NCI-H524 (cell line): ENCODE results near the gene CDH4.

Experiments
- DNase-seq, 2 experiments: peaks; one replicate each; lab custom pipeline; 2025; lab: John Stamatoyannopoulos, UW

The CDH4 gene

DNA sequence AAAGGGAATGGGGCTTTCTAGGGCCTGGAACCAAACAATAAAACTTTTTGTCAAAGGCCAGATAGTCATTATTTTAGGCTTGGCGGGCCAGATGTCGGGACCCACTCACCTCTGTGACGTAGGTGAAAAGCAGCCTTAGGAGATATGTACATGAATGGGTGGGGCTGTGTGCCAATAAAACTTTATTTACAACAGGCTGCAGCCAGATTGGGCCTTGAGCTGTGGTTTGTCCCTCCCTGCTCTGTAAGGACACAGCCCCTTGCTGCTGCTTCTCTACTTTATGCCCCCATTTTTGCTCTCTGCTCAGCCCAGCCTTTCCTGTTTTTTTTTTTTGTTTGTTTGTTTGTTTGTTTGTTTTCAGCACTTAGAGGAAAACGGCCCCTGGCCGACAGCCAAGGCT lies 32.7 kb downstream of the CDH4 start:
- DNase-seq = no peak

DNA sequence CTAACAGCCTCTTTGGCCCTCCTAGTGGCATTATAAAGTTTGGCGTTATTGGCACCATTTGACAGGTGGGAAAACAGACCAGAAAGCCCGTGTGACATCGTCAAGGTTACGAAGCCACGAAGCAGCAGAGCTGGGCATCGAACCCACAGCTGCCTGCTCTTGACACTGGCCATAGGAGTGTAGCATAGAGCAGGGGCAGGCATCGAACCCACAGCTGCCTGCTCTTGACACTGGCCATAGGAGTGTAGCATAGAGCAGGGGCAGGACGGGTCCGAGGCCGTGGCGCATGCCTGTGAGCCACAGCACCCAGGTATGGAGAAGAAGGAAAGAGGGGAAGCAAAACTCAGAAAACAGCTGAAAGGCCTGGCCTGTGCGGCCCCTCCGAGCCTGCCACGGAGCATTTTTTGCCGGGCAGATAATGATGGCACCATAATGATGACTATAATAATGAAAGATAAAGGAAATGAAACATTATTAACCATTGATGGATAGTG lies 33.1 kb downstream of the CDH4 start:
- DNase-seq = no peak

GRCh38 chr20:61285691-61286090 lies 33.6 kb downstream of the CDH4 start:
- DNase-seq = no peak

- no peak for DNase-seq
Measured at GRCh38 chr20:61287583-61288275, 35.7 kb downstream of the CDH4 start.

DNA sequence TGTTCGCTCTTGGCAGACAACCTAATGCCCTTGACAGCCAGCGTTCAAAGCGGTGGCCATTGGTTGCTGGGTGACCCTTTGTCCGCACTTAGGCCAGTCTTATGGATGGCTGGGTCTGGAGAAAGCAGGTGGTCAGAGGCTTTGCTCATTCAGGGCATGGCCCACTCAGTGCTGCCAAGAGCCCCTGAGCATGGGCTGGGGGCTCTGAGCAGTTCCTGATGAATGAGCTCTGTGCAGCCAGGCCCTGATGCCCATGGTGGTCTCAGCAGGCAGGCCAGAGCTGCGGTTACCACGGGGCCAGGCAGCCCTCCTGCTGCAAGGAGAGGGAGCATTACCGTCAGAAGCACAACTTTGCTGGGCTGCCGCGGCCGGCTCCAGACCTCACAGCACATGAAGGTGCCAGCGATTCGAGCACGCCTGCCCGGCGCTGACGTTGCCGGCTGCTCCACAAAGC lies 36.3 kb downstream of the CDH4 start:
- no peak for DNase-seq

DNA sequence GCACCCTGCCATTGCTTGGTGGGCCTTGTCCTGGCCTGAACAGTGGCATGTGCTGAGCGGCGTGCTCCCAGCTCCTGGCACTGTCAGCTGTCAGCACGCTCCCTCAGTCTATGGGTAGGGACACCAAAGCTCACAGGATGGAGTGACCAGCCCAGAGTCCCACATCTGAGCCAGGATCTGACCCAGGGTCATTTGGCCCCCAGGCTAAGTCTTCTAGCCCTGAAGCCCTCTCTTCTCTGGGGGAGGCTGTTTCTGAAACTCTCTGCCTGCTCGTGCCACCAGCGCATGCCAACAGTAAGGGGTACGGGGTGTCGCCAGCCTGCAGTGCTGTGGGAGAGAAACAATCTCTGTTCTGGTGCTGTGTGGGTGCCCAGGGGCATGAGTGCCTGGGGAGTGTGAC lies 37.1 kb downstream of the CDH4 start:
- DNase-seq = no peak

DNA sequence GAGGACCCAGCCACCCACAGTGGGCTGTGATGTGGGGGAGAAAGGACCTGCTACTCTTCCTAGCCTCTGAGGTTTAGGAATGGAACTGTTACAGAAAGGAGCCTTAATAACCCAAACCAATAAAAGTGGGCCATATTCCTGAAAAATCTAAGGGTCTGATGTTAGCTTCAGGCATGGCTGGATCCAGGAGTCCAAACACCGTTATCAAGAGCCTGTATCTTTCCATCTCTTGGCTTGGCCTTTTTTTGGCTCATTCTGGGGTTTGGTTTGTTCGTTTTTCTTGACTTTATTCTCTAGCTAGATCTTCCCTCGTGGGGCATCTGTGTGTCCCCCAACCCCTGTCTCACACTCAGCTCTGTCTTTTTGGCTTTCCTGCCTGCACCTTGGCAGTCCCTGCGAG lies 38.7 kb downstream of the CDH4 start:
- no peak for DNase-seq

DNA sequence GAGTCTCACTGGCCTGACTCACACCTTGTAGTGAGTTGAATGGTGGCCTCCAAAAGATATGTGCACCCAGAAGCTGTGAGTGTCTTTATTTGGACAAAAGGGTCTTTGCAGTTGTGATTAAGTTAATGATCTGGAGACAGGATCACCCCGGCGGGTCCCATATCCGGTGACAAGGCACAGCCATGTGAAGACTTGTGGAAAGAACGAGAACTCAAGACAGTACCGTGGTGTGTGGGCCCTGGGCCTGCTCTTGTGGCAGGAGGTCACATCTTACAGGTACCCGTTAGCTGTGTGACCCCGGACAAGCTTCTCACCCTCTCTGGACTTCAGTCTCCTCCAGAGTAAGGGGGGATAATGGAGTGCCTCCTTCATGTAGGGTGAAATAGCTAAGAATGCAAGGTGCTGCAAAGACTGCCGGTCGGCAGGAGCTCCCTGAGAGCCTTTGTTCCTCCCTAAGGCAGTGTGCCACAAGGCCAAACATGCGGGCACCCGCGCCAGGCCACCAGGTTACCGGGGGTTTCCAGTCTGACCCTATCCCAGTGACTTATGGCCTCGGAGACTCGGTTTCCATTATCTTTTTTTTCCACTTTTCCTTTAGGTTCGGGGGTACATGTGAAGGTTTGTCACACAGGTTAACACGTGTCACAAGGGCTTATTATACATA lies 39.2 kb downstream of the CDH4 start:
- no peak for DNase-seq

- DNase-seq = no peak
Measured at GRCh38 chr20:61292391-61292790, 40.3 kb downstream of the CDH4 start.

- DNase-seq = no peak
Measured at GRCh38 chr20:61292821-61293612, 41.0 kb downstream of the CDH4 start.

- no peak for DNase-seq
Measured at GRCh38 chr20:61293951-61294350, 41.9 kb downstream of the CDH4 start.

DNA sequence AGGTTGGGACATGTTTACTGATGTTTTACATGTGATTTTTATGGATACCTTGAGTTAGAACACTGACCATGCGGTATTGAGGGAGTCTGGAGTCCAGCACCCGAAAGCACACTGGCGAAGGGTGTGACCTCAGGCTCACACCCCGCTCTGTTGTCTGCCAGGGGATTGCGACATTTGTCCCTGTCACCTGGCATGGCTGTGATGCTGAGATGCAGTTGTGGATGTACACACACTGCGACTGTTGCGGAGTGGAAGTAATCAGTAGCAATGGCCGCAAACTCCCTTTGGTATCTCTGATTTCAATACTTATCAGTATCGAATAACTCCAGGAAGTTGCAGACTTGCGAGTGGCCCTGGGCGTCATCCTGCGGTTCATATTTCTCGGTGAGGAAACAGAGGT lies 43.2 kb downstream of the CDH4 start:
- DNase-seq = no peak

DNA sequence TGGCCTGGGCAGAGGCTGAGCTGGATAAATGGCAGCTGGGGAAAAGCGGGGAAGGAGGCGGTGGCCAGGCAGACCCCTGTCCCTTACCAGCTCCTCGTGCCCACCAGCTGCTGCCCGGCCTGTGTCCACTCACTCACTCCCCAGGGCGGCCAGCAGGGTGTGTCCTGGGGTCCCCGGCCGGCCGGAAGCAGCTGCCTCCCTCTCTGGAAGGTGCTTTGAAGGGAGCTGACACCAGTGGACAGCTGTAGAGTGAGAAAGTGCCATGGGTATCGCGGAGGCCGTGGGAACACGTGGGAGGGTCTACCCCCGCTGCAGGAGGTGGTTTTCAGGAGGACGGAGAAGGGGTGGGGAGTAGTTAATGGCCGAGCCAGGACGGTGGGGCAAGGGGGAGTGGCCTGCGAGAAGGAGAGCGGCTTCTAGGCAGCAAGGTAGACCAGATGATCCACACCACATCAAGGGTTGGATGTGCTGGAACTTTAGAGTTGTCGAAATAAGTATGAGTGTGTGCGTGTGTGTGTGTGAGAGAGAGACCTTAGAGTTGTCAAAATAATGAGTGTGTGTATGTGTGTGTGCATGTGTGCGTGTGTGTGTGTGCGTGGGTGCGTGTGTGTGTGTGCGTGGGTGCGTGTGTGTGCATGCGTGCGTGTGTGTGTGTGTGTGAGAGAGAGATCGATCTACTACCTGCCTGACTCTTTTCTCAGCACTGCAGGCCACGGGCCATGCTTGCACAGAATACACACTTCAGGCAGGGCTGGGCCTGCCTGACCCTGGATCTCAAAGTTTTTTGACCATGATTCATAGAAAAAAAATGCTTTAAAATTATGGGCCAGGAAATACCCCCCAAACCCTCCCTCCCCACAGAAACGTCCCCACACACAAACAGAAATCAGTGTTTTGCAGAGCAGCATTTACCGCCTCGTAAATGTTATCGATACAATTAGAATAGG lies 43.9 kb downstream of the CDH4 start:
- DNase-seq = no peak

DNA sequence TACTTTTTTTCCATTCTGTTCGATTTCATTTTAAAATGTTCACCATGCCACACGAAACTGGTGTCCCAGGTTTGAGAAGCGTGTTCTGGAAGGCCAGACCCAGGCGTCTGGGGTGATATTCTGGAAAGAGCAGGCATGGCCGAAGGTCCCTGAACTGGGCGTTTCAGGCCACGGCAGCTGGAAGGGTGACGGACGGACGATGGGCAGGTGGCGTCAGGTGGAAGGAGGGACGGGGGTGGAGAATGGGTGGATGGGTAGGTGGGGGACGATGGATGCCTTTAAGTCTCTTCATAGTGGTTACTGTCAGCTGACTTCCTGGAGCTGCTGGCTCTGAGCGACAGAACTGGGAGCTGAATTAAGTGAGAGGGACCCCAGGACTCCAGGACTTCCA lies 44.6 kb downstream of the CDH4 start:
- DNase-seq = no peak

DNA sequence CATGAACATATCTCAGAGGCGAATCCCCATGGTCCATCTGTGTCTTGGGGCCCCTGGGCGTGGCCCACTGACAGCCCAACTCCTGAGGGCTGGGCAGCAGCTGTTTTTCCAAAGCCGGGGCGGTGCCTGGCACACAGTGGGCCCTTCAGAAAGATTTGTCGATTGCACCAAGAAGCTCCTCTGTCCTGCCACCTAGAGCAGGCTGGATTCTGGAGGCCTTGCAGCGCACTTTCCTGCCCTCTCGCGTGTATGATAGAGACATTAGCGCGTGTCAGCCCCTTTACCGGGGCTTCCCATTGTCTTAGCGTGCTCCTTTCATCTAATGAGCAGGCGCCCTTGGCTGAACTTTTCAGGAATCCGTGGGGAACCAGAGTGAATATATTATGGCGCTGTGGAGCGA lies 45.4 kb downstream of the CDH4 start:
- DNase-seq = no peak

DNA sequence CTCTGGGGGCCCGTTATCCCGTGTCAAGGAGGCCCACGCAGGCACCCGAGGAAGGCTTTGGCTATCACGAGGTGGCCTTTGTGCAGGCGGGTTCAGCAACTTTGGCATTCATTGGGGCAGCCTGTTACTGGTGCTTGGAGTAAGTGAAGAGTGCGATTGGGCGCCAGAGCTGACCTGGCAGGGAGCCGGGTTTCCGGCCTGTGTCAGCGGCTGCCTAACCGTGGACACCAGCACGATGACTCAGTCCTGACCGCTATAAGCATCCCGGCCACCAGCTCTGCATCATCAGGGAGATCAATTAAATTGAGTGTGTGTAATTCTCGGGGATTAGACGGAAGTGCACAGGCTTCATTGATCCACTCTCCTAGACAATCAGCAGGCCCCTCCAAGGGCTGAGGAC lies 45.9 kb downstream of the CDH4 start:
- no peak for DNase-seq

GRCh38 chr20:61298661-61299060 lies 46.6 kb downstream of the CDH4 start:
- no peak for DNase-seq

GRCh38 chr20:61299104-61299503 lies 47.0 kb downstream of the CDH4 start:
- DNase-seq = no peak

- DNase-seq = no peak
Measured at GRCh38 chr20:61299618-61300017, 47.6 kb downstream of the CDH4 start.

DNA sequence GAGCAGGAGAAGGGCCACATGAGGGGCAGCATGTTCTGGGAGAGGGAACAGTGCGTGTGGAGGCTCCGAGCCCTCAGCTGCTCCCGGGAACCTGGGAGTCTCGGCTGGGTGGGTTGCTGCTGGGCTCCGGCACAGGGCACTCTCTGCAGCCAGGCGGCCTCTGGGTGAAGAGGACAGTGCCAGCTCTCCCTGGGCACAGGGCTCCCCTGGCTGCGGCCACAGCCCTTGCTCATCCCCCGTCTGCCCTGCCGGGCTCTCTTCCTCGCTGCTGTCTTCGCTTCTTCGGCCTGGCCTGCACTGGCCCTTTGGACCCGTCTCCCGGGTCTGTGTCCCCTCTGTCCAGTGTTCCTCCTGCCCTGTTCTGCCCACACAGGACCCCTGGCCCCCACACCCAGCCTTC lies 48.2 kb downstream of the CDH4 start:
- DNase-seq = no peak

DNA sequence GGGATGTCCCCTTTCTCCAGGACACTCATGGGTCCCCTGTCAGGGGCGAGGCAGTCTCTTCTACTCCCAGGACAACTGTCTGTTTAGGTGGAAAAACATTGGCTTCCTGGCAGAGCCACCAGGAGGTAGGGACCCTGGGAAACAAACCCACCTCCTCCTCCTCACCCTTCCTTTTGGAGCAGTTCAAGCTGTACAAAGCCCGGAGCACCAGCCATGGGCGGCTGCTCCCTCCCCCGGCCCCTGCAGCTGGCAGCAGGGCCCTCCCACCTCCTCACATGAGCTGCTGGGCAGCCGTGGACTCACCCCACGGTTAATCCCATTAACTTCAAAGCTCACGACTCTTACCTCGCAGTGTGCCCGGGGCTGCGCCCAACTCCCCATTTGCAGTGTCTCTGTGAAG lies 48.6 kb downstream of the CDH4 start:
- no peak for DNase-seq
